Neuronal stem cell (in vitro differentiated cells): Measurements from ENCODE around the gene DDTL.
"Not testable (repeated sequence)": the region's sequence is repeated elsewhere in the genome, so short reads cannot be mapped to it uniquely, and the experiment has no call there.

Experiments
- DNase-seq: peaks from one replicate; pipeline ENCODE4 v3.0.0-alpha.2; 2013; ENCODE audit warnings: low spot score
- H2AFZ ChIP-seq: one replicate; pipeline ENCODE4 v1.6.1; 2013; ENCODE audit warnings: mild to moderate bottlenecking, low read length, inconsistent platforms
- H2AK5ac ChIP-seq: 2 replicates; pipeline ENCODE4 v1.6.1; 2013; ENCODE audit warnings: low read depth, mild to moderate bottlenecking, inconsistent platforms, low read length, moderate library complexity, mixed read lengths
- H2BK120ac ChIP-seq: 2 replicates; pipeline ENCODE4 v1.6.1; 2013; ENCODE audit warnings: low read depth, mild to moderate bottlenecking, inconsistent platforms, low read length, moderate library complexity, mixed read lengths
- H2BK12ac ChIP-seq: one replicate; pipeline ENCODE4 v1.6.1; 2013; ENCODE audit warnings: low read length, inconsistent platforms
- H2BK15ac ChIP-seq: 2 replicates; pipeline ENCODE4 v1.6.1; 2013; ENCODE audit warnings: mild to moderate bottlenecking, low read length, inconsistent platforms, mixed read lengths
- H2BK5ac ChIP-seq: one replicate; pipeline ENCODE4 v1.6.1; 2013; ENCODE audit warnings: inconsistent platforms, mild to moderate bottlenecking, low read length, moderate library complexity
- H3K14ac ChIP-seq: one replicate; pipeline ENCODE4 v1.6.1; 2013; ENCODE audit warnings: low read length, inconsistent platforms
- H3K18ac ChIP-seq: 2 replicates; pipeline ENCODE4 v1.6.1; 2013; ENCODE audit warnings: low read length, inconsistent platforms
- H3K23ac ChIP-seq: 2 replicates; pipeline ENCODE4 v1.6.1; 2013; ENCODE audit warnings: low read depth, mild to moderate bottlenecking, mixed read lengths, low read length, inconsistent platforms; ENCODE audit not compliant: poor library complexity
- H3K27ac ChIP-seq: replicated peaks from 3 replicates; pipeline ENCODE4 v1.5.1; 2013; ENCODE audit warnings: low read length, inconsistent platforms
- H3K27me3 ChIP-seq, 3 experiments: 2 replicates each; pipeline ENCODE4 v1.6.1; 2013; ENCODE audit warnings: low read length in 3 of 3, mild to moderate bottlenecking in 2 of 3, inconsistent platforms in 1 of 3, low read depth in 1 of 3, mixed read lengths in 1 of 3, moderate library complexity in 1 of 3; ENCODE audit not compliant: control insufficient read depth in 3 of 3, insufficient read depth in 3 of 3
- H3K36me3 ChIP-seq, 2 donors: replicated peaks in 1 of 2; 2 replicates each; pipeline ENCODE4 v1.6.1; 2013; ENCODE audit warnings: low read length in 2 of 2; ENCODE audit not compliant: control insufficient read depth in 2 of 2, insufficient read depth in 2 of 2
- H3K4ac ChIP-seq: 2 replicates; pipeline ENCODE4 v1.6.1; 2013; ENCODE audit warnings: inconsistent platforms, mild to moderate bottlenecking, low read length, moderate library complexity
- H3K4me1 ChIP-seq, 2 donors: 1 replicate in 1 of 2; 2 replicates in 1 of 2; pipeline ENCODE4 v1.6.1; 2013; ENCODE audit warnings: low read length in 2 of 2, low read depth in 1 of 2; ENCODE audit not compliant: control insufficient read depth in 2 of 2, insufficient read depth in 1 of 2
- H3K4me2 ChIP-seq: one replicate; pipeline ENCODE4 v1.6.1; 2013; ENCODE audit warnings: mild to moderate bottlenecking, low read length, inconsistent platforms; ENCODE audit not compliant: insufficient read depth, poor library complexity, severe bottlenecking
- H3K4me3 ChIP-seq, 2 donors: 2 replicates each; pipeline ENCODE4 v1.5.1; 2013; ENCODE audit warnings: low read length in 2 of 2, mild to moderate bottlenecking in 2 of 2, inconsistent platforms in 1 of 2, moderate library complexity in 1 of 2
- H3K79me1 ChIP-seq: one replicate; pipeline ENCODE4 v1.6.1; 2013; ENCODE audit warnings: low read depth, mild to moderate bottlenecking, inconsistent platforms, low read length, moderate library complexity
- H3K9ac ChIP-seq: one replicate; pipeline ENCODE4 v1.6.1; 2013; ENCODE audit warnings: mild to moderate bottlenecking, low read depth, low read length, inconsistent platforms; ENCODE audit not compliant: poor library complexity
- H3K9me3 ChIP-seq, 2 donors: replicated peaks in 1 of 2; 2 replicates each; pipeline versions ENCODE3 to v1.6.1; 2013; ENCODE audit warnings: low read length in 2 of 2, mild to moderate bottlenecking in 2 of 2, inconsistent platforms in 1 of 2, low read depth in 1 of 2, mixed read lengths in 1 of 2, moderate library complexity in 1 of 2; ENCODE audit not compliant: control insufficient read depth in 2 of 2, insufficient read depth in 1 of 2
- H4K8ac ChIP-seq: one replicate; pipeline ENCODE4 v1.6.1; 2013; ENCODE audit warnings: low read depth, mild to moderate bottlenecking, inconsistent platforms, low read length, moderate library complexity
- H4K91ac ChIP-seq: one replicate; pipeline ENCODE4 v1.6.1; 2013; ENCODE audit warnings: low read length, low read depth, mild to moderate bottlenecking, inconsistent platforms; ENCODE audit not compliant: poor library complexity
- WGBS, 2 donors: extraction: QIAGEN DNeasy Blood & Tissue Kit; methylation state at CpG; one replicate each; pipeline ENCODE4 v1.1.7; 2013; ENCODE audit warnings: missing lambda C conversion rate in 2 of 2, mixed read lengths in 1 of 2; ENCODE audit not compliant: insufficient read length in 2 of 2, insufficient replicate concordance in 1 of 2; ENCODE audit errors: extremely low coverage in 2 of 2; 5-methylcytosine and 5-hydroxymethylcytosine counted together

Gene DDTL

DNA sequence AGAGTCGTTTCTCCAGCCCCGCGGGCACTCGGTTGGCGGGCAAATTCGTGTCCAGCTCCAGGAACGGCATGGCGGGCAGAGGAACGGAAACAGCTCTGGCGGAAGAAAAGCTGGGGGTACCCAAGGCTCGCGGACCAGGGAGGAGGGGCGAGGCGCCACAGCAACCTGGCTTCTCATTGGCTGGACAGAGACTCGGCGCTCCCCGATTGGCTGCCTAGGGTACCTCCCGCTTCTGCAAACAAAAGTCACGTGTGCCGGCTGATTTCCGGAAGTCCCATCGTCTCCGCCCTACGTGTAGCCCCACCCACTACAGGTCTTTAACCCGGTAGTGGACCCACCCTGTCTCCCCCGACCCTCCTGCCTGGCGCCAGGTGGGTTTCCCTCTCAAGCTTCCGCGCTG is 7.7 kb downstream of the DDTL start, which contains the start of gene DDT:
Gene DDT (minus strand): TSS at position 97 of the 400 bp plus-strand sequence. CDS start 27 bp downstream, at position 70.
- H3K79me1 ChIP-seq, H2BK15ac ChIP-seq, H2AK5ac ChIP-seq, H3K27me3 ChIP-seq, H3K18ac ChIP-seq, H3K4me3 ChIP-seq, H3K4me2 ChIP-seq, H3K4me1 ChIP-seq, H3K27ac ChIP-seq, DNase-seq, H3K4ac ChIP-seq, H2BK5ac ChIP-seq, H3K9ac ChIP-seq, H3K23ac ChIP-seq, H4K8ac ChIP-seq, H2AFZ ChIP-seq, H2BK120ac ChIP-seq, H2BK12ac ChIP-seq, H3K9me3 ChIP-seq, H3K14ac ChIP-seq, H4K91ac ChIP-seq: not testable (repeated sequence)
- WGBS, 2 donors, result no CpG with 5 or more reads among the region's 29 CpGs
- peaks cover 21 to 27% of the 10 kb centered on the region in 2 donors for H3K36me3 ChIP-seq

DNA sequence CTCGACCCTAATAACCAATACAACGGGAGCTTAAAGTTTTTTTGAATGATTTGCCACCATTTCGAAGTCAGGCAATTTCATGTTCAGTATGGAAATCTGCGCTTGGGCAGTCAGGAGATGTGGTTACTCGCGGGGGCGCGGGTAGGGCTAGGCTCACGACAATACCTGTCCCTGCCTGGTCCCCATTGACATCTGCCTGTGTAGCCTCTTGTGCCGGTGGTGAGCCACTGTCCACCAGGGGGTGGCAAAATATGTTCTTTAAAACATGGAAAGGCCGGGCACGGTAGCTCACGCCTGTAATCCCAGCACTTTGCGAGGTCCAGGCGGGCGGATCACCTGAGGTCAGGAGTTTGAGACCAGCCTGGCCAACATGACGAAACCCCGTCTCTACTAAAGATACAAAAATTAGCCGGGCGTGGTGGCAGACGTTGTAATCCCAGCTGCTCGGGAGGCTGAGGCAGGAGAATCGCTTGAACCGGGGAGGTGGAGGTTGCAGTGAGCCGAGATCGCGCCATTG is 8.2 kb downstream of the DDTL start:
- not testable (repeated sequence) for H3K23ac ChIP-seq, H2BK12ac ChIP-seq, DNase-seq, H3K4me3 ChIP-seq, H2BK120ac ChIP-seq, H3K14ac ChIP-seq, H4K8ac ChIP-seq, H3K27me3 ChIP-seq, H3K4me2 ChIP-seq, H3K9me3 ChIP-seq, H2BK15ac ChIP-seq, H3K27ac ChIP-seq, H3K18ac ChIP-seq, H4K91ac ChIP-seq, H2AK5ac ChIP-seq, H3K9ac ChIP-seq, H3K79me1 ChIP-seq, H3K4me1 ChIP-seq, H2AFZ ChIP-seq, H3K4ac ChIP-seq, H2BK5ac ChIP-seq
- peaks cover 17 to 21% of the 10 kb centered on the region in 2 donors for H3K36me3 ChIP-seq
- WGBS, 2 donors, result no CpG with 5 or more reads among the region's 27 CpGs

DNA sequence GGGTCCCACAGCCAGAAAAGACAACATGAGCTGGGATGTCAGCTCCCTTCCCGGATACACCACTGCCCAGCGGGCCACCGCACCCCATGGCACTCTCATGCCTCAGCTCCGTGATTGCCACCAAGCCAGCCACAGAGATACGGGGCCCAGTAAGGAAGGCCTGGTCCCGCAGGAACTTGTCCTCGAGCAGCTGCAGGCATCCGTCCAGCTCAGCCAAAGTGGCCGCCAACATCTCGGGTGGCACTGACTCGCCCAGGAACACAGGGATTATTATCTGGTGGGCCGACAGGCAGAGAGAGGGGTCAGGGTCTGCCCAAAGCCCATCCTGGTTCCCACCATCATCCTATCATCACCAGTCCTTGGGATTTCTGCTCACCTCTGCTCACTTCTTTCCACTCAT is 10.6 kb downstream of the DDTL start:
- not testable (repeated sequence) for H3K79me1 ChIP-seq, H3K27ac ChIP-seq, H3K4ac ChIP-seq, H2BK12ac ChIP-seq, H2BK5ac ChIP-seq, H2BK120ac ChIP-seq, H4K91ac ChIP-seq, H3K36me3 ChIP-seq, H3K4me2 ChIP-seq, H3K9me3 ChIP-seq, H3K4me1 ChIP-seq, H2AK5ac ChIP-seq, H2BK15ac ChIP-seq, H3K23ac ChIP-seq, H4K8ac ChIP-seq, H3K9ac ChIP-seq, DNase-seq, H2AFZ ChIP-seq, H3K14ac ChIP-seq, H3K4me3 ChIP-seq, H3K27me3 ChIP-seq, H3K18ac ChIP-seq
- WGBS, 2 donors, result no CpG with 5 or more reads among the region's 12 CpGs

DNA sequence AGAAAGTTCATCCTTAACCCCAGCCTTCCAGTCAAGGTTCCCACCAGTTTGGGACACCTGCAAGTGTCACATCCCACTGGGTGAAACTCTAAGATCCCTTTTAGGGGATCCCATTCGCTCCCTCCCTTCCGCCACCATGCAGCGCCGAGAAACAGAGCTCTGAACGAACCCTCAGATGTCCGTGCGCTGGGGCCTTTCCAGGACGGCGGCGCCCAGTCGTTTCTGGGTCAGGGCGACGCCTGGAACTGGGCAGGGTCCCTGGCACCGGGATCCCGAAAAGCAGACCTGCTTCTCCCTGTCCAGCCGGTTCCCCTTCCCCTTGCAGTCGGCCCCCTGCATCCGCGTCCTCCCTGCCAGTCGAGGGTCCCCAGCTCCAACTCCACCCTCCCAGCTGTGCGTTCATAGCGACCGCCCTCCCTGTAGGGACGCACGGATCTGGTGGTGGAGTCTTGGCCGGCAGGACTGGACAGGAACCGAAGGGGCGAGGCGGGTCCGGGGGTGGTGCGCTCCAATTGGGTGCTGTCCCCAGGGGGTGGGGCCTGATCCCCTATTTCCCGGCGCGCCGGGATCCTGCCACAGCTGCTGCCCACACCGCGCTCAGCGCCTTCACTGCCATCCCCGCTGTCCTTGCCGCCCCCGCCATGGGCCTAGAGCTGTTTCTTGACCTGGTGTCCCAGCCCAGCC is 13.0 kb downstream of the DDTL start, which contains the start of gene GSTT2:
Gene GSTT2 (plus strand): TSS at position 578 of the 684 bp plus-strand sequence.
- H2AFZ ChIP-seq, H3K36me3 ChIP-seq, H2BK12ac ChIP-seq, H3K27me3 ChIP-seq, H3K9ac ChIP-seq, H3K18ac ChIP-seq, H2AK5ac ChIP-seq, H3K79me1 ChIP-seq, H4K91ac ChIP-seq, H2BK15ac ChIP-seq, H2BK5ac ChIP-seq, H2BK120ac ChIP-seq, H3K9me3 ChIP-seq, H3K14ac ChIP-seq, H3K4me3 ChIP-seq, H3K23ac ChIP-seq, H3K4me2 ChIP-seq, H3K4ac ChIP-seq, H4K8ac ChIP-seq, H3K27ac ChIP-seq, DNase-seq, H3K4me1 ChIP-seq: not testable (repeated sequence)
- no CpG with 5 or more reads among the region's 41 CpGs for WGBS, 2 donors
